Kidney (tissue), 22 donors: ENCODE measurements around the gene PORCN. TPM values are rescaled to one million over a fixed set of nuclear protein-coding genes. Genes with fewer than 3 reads are reported as not detected.

Source experiments
- DNase-seq, 5 donors: peaks; one replicate each; pipeline ENCODE4 v3.0.0-alpha.2; 2013 to 2020
- FAIRE-seq: peaks from 2 replicates; lab custom pipeline; 2012; peaks lifted over from hg19 to GRCh38; lab: Jason Lieb, UNC
- H3K27ac ChIP-seq, 2 donors: one replicate each; pipeline ENCODE4 v1.7.0; 2013; ENCODE audit warnings: low read depth in 2 of 2, low read length in 2 of 2, inconsistent platforms in 1 of 2
- H3K27me3 ChIP-seq: one replicate; pipeline ENCODE4 v1.7.1; 2013; ENCODE audit warnings: low read length, inconsistent platforms; ENCODE audit not compliant: control insufficient read depth, insufficient read depth
- H3K36me3 ChIP-seq, 3 donors: one replicate each; pipeline versions ENCODE4 v1.7.0 to v1.7.1; 2013; ENCODE audit warnings: low read length in 3 of 3, control low read depth in 1 of 3, inconsistent platforms in 1 of 3; ENCODE audit not compliant: insufficient read depth in 3 of 3, control insufficient read depth in 2 of 3
- H3K4me1 ChIP-seq, 3 donors: one replicate each; pipeline versions ENCODE4 v1.7.0 to v1.7.1; 2013; ENCODE audit warnings: low read length in 3 of 3, inconsistent platforms in 1 of 3, low read depth in 1 of 3; ENCODE audit not compliant: control insufficient read depth in 2 of 3, insufficient read depth in 2 of 3
- H3K4me3 ChIP-seq, 3 donors: one replicate each; pipeline versions ENCODE4 v1.7.0 to v1.8.1; 2013; ENCODE audit warnings: low read length in 3 of 3, control low read depth in 1 of 3, inconsistent platforms in 1 of 3
- H3K9ac ChIP-seq, 3 donors: one replicate each; pipeline versions ENCODE4 v1.7.0 to v1.7.1; 2013; ENCODE audit warnings: low read length in 3 of 3, control low read depth in 1 of 3, inconsistent platforms in 1 of 3
- H3K9me3 ChIP-seq, 3 donors: one replicate each; pipeline versions ENCODE4 v1.7.0 to v1.7.1; 2013; ENCODE audit warnings: low read length in 3 of 3, control low read depth in 1 of 3, inconsistent platforms in 1 of 3; ENCODE audit not compliant: control insufficient read depth in 2 of 3, insufficient read depth in 1 of 3
- intact Hi-C: fragments of 100-400 bp; cut with DNase I; formaldehyde crosslinking; loops from one replicate; pipeline ENCODE4 v1.11.1; 2022
- long read RNA-seq, 10 donors: library from polyadenylated mRNA in 1 of 10; unstranded in 1 of 10; transcript quantifications; one replicate each; pipeline ENCODE4 v2.0.0 and lab custom pipeline, GENCODE V29; 2021 to 2026
- polyA plus RNA-seq: library from polyadenylated mRNA; stranded (reverse); fragments of 350-450 nt; fragmentation: Illumina TruSeq; extraction: RNeasy Lipid Tissue Mini Kit (QIAGEN cat#74804); gene quantifications from one replicate; pipeline ENCODE4 v1.2.3, GENCODE V29; 2014; ENCODE audit warnings: low read depth, low replicate concordance; ENCODE audit not compliant: insufficient read depth
- total RNA-seq: library from RNA; stranded (reverse); fragmentation: NEBNext Ultra II Directional; extraction: Animal tissue kit (Norgen Biotek cat#: 25700); gene quantifications from one replicate; pipeline ENCODE4 v1.2.1, GENCODE V29; 2021
- TF ChIP-seq, protein P1 (sequence below): IDR thresholded peaks from 3 replicates; pipeline ENCODE4 v1.5.1; 2012; ENCODE audit warnings: mild to moderate bottlenecking, moderate library complexity, borderline replicate concordance; ENCODE audit not compliant: insufficient read depth; ENCODE audit errors: extremely low read depth
- donor health status: control.
- donor health status: control.
- donor health status: control.
- donor health status: control.
- donor health status: control.
- donor health status: DM: yes; HTN: yes; CAD: no.
- donor health status: Normal renal cell carcinoma (clear cell type).

Gene PORCN
- total RNA-seq (8.9 TPM), polyA plus RNA-seq (11.7 TPM)
- long read RNA-seq, donor 1, partial matches to known transcripts = 0 of 2 reads
- long read RNA-seq, donor 1, other reads (novel, unspliced or antisense) = 0 of 2 reads
- long read RNA-seq, donor 2 = 0 reads
- long read RNA-seq, donor 3, partial matches to known transcripts = 0 of 1 reads
- long read RNA-seq, donor 3, other reads (novel, unspliced or antisense) = 0 of 1 reads
- long read RNA-seq, donor 4, partial matches to known transcripts = 0 of 3 reads
- long read RNA-seq, donor 4, other reads (novel, unspliced or antisense) = 0 of 3 reads
- long read RNA-seq, donor 5 = 0 reads
- long read RNA-seq, donor 6 = 0 reads
- long read RNA-seq, donor 7, partial matches to known transcripts = 3 of 6 reads
- long read RNA-seq, donor 7, other reads (novel, unspliced or antisense) = 2 of 6 reads
- long read RNA-seq, donor 8, partial matches to known transcripts = 0 of 1 reads
- long read RNA-seq, donor 8, other reads (novel, unspliced or antisense) = 0 of 1 reads
- long read RNA-seq, donor 9 = 0 reads
- long read RNA-seq, donor 10 = 0 reads

- no peaks in the 10 kb centered on the region for H3K9me3 ChIP-seq
- peak within 1 kb of the TSS; percentile 74 to 81 (median 76) for H3K4me3 ChIP-seq
- intact Hi-C loops = no loop called here
- H3K27me3 ChIP-seq = no peaks in the 10 kb centered on the region
- TF ChIP-seq, protein P1, sequence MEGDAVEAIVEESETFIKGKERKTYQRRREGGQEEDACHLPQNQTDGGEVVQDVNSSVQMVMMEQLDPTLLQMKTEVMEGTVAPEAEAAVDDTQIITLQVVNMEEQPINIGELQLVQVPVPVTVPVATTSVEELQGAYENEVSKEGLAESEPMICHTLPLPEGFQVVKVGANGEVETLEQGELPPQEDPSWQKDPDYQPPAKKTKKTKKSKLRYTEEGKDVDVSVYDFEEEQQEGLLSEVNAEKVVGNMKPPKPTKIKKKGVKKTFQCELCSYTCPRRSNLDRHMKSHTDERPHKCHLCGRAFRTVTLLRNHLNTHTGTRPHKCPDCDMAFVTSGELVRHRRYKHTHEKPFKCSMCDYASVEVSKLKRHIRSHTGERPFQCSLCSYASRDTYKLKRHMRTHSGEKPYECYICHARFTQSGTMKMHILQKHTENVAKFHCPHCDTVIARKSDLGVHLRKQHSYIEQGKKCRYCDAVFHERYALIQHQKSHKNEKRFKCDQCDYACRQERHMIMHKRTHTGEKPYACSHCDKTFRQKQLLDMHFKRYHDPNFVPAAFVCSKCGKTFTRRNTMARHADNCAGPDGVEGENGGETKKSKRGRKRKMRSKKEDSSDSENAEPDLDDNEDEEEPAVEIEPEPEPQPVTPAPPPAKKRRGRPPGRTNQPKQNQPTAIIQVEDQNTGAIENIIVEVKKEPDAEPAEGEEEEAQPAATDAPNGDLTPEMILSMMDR = no peak
- H3K36me3 ChIP-seq = no peaks in the 10 kb centered on the region
- peak within 1 kb of the TSS; percentile 52 to 71 (median 67) for H3K9ac ChIP-seq
- FAIRE-seq (no peak), DNase-seq (peak; percentile 76 to 94 (median 85))
- H3K4me1 ChIP-seq = peaks cover 0 to 5% (median 5%) of the 10 kb centered on the region in 3 donors
- peak within 1 kb of the TSS; percentile 74 to 80 for H3K27ac ChIP-seq
These were observed at the start of gene PORCN for GRCh38 chrX:48508400-48509244. TSS of gene PORCN (plus strand) at chrX:48508992. CDS start at chrX:48509821, 829 bp downstream.

DNA sequence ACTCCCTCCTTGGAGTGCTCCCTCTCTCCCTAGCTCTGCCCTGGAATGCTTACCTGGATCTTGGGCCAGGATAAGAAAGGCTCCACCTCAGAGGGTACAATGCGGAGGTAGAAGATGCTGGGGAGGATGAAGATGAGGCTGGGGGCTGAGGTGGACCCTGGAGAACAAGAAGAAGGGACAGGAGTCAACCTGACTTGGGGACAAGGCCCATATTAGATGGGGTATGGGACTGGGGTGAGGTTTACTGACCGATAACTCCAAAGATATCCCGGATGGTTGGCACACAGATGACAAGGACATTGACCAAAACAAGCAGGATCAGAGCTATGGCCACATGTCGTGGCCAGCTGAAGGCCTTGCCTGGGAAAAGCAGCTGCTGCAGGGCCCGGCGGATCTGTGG is 49.3 kb upstream of the PORCN start:
- no peak overlapping the region for H3K4me3 ChIP-seq
- H3K36me3 ChIP-seq = no peaks in the 10 kb centered on the region
- TF ChIP-seq, protein P1 = no peak
- H3K9ac ChIP-seq = no peak overlapping the region
- no peak overlapping the region for H3K27ac ChIP-seq
- no peaks in the 10 kb centered on the region for H3K27me3 ChIP-seq
- no peaks in the 10 kb centered on the region for H3K4me1 ChIP-seq
- no peak for FAIRE-seq
- no peaks in the 10 kb centered on the region for H3K9me3 ChIP-seq
- intact Hi-C loops = no loop called here
- DNase-seq = no peak

DNA sequence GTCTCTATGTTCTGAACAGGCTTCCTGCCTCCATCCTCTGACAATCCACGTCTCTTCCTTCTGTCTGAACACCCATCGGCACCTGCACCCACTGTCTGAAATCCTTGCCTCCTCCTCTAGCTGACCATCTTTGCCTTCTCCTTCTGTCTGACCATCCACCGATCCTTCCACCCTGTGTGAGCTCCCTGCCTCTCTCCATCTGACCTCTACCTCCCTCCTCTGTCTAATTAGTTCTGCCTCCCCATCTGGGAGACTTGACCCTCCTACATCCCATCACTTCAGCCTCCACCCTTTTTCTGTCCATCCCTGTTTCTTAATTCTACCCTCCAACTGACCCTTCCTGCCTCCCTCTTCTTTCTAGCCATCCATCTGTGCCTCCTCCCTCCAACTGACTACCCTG is 48.8 kb upstream of the PORCN start:
- Histone ChIP-seq H3K27me3 (no peaks in the 10 kb centered on the region), H3K4me1 (no peaks in the 10 kb centered on the region), H3K4me3 (no peak overlapping the region), H3K9ac (no peak overlapping the region), H3K36me3 (no peaks in the 10 kb centered on the region), H3K27ac (no peak overlapping the region), H3K9me3 (no peaks in the 10 kb centered on the region)
- intact Hi-C loops = no loop called here
- DNase-seq = no peak
- FAIRE-seq = no peak
- TF ChIP-seq, protein P1 = no peak
